Measurements from ENCODE around the gene TMEM80. TPM values are rescaled to one million over a fixed set of nuclear protein-coding genes. Genes with fewer than 3 reads are reported as not detected.

Gene TMEM80
- total RNA-seq, 4 donors from 2014 or later = 10.7 to 58.9 (median 44.5) TPM

DNA sequence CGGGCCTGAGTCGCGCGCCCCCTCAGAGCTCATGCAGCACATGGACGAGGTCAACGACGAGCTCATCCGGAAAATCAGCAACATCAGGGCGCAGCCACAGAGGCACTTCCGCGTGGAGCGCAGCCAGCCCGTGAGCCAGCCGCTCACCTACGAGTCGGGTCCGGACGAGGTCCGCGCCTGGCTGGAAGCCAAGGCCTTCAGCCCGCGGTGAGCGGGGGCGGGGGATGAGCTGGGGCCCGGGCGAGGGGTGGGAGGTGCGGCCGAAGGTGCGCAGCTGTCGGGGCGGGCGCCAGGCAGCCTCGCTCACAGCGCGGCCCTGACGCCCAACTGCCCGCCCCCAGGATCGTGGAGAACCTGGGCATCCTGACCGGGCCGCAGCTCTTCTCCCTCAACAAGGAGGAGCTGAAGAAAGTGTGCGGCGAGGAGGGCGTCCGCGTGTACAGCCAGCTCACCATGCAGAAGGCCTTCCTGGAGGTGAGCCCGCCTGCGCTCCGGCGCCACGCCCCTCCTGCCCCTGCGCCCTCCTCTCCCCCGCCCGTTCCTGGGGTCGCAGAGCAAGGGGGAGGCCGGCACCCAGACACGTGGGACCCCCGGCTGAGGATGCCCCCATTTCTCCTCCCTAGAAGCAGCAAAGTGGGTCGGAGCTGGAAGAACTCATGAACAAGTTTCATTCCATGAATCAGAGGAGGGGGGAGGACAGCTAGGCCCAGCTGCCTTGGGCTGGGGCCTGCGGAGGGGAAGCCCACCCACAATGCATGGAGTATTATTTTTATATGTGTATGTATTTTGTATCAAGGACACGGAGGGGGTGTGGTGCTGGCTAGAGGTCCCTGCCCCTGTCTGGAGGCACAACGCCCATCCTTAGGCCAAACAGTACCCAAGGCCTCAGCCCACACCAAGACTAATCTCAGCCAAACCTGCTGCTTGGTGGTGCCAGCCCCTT is 30.9 kb downstream of the TMEM80 start:
- Histone ChIP-seq H3K27ac (peak overlapping the region; percentile 57 to 78 (median 68)), H3K27me3 (peaks cover 0 to 5% of the 10 kb centered on the region in 2 donors), H3K36me3 (peaks cover 0 to 12% (median 0%) of the 10 kb centered on the region in 3 donors), H3K9me3 (no peaks in the 10 kb centered on the region), H3K4me1 (peaks cover 3 to 68% (median 25%) of the 10 kb centered on the region in 4 donors), H3K4me3 (peak overlapping the region; percentile 22 to 56 (median 42))
- DNase-seq = peak; percentile 65 to 85 (median 84)
- TF ChIP-seq POLR2A (IDR thresholded peaks at IDR 0.05) = no peak
- TF ChIP-seq, protein P1, sequence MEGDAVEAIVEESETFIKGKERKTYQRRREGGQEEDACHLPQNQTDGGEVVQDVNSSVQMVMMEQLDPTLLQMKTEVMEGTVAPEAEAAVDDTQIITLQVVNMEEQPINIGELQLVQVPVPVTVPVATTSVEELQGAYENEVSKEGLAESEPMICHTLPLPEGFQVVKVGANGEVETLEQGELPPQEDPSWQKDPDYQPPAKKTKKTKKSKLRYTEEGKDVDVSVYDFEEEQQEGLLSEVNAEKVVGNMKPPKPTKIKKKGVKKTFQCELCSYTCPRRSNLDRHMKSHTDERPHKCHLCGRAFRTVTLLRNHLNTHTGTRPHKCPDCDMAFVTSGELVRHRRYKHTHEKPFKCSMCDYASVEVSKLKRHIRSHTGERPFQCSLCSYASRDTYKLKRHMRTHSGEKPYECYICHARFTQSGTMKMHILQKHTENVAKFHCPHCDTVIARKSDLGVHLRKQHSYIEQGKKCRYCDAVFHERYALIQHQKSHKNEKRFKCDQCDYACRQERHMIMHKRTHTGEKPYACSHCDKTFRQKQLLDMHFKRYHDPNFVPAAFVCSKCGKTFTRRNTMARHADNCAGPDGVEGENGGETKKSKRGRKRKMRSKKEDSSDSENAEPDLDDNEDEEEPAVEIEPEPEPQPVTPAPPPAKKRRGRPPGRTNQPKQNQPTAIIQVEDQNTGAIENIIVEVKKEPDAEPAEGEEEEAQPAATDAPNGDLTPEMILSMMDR (IDR thresholded peaks at IDR 0.05) = no peak

DNA sequence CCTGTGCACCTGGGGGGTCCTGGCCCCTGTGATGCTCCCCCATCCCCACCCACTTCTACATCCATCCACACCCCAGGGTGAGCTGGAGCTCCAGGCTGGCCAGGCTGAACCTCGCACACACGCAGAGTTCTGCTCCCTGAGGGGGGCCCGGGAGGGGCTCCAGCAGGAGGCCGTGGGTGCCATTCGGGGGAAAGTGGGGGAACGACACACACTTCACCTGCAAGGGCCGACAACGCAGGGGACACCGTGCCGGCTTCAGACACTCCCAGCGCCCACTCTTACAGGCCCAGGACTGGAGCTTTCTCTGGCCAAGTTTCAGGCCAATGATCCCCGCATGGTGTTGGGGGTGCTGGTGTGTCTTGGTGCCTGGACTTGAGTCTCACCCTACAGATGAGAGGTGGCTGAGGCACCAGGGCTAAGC is 31.7 kb downstream of the TMEM80 start:
- no peak for TF ChIP-seq POLR2A (IDR thresholded peaks at IDR 0.05)
- TF ChIP-seq, protein P1 (IDR thresholded peaks at IDR 0.05) = no peak
- no peak for DNase-seq
- H3K4me3 ChIP-seq = no peak overlapping the region
- peaks cover 0 to 3% of the 10 kb centered on the region in 2 donors for H3K27me3 ChIP-seq
- H3K27ac ChIP-seq = peak overlapping the region in 1 of 4 donors; percentile 78
- peaks cover 3 to 61% (median 18%) of the 10 kb centered on the region in 4 donors for H3K4me1 ChIP-seq
- H3K36me3 ChIP-seq = peaks cover 0 to 12% (median 0%) of the 10 kb centered on the region in 3 donors
- no peaks in the 10 kb centered on the region for H3K9me3 ChIP-seq

DNA sequence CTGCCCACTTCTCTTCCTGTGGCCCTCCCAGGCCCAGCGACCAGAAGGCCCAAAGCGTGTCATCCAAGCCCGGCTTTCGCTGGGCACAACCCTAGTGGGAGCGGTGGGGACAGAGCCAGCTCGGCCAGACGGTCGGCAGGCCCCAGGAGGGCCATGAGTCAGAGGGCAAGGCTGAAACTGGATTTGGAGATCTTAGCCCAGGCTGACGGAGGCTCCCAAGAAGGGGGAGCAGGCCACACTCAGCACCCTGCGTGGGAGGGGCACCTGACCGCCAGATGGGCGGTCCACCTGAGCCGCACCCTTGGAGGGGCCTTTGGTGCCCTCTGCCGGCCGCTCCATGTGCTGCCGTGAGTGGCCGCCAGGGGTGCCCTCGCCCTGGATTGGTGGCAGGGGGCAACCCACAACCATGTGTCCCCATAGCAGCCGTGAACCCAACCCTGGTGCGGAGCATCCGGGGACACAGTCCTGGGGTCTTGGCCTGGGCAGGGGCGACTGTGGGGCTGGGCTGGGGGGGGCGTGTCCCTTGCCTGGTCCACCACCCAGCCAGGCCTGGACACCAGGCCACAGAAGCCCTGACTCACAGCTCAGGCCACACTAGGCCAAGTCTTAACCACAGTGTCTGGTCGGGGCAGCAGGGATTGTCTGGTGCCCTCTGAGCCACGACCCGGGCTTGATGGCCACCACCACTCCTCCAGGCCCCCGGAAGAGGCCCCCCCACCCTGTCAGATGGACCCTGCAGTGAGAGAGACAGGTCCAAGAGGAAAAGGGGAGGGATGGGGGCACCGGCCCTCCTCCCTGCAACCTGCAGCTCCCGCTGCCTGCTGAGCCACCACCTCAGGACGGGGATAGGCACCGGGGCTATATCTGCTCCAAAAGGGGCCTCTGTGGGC is 32.5 kb downstream of the TMEM80 start:
- peak overlapping the region in 1 of 4 donors; percentile 61 for H3K27ac ChIP-seq
- H3K9me3 ChIP-seq = no peaks in the 10 kb centered on the region
- no peaks in the 10 kb centered on the region for H3K27me3 ChIP-seq
- peaks cover 0 to 12% (median 0%) of the 10 kb centered on the region in 3 donors for H3K36me3 ChIP-seq
- TF ChIP-seq, protein P1 (IDR thresholded peaks at IDR 0.05) = peak; percentile 95 to 99 (median 99)
- TF ChIP-seq POLR2A (IDR thresholded peaks at IDR 0.05) = no peak
- peaks cover 3 to 52% (median 16%) of the 10 kb centered on the region in 4 donors for H3K4me1 ChIP-seq
- H3K4me3 ChIP-seq = no peak overlapping the region
- peak; percentile 84 to 93 (median 92) for DNase-seq

DNA sequence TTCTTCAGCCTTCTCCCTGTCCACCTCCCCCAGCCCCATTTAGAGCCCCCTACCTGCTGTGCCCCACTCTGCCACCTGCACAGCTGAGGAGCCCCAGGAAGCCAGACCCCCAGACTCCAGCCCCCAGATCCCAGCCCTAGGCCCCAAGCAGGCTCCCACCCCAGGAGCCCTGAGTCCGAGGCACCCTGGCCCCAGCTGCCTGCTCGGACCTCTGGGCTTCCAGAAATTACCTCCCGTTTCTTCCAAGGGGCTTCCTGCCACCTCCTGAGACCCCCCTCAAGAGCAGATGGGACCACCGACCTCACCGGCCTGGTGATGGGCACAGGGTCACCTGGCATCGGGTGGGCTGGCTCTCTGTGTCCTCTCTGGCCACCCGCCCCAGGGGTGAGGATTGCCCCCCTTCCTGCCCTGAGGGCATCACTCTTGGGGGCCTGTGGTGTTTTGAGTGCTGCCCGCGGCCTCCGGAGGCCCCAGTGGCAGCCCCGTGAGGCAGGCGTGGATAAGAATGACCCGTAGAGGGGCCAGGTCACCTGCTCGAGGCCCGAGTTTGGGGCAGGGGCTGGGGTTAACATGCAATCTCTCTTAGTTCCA is 33.4 kb downstream of the TMEM80 start:
- H3K27ac ChIP-seq = peak overlapping the region in 1 of 4 donors; percentile 61

More for the DNA sequence above, 33.4 kb downstream of the TMEM80 start:
- Histone ChIP-seq H3K4me1 (peaks cover 3 to 44% (median 16%) of the 10 kb centered on the region in 4 donors), H3K36me3 (peaks cover 0 to 11% (median 0%) of the 10 kb centered on the region in 3 donors), H3K4me3 (no peak overlapping the region), H3K27me3 (no peaks in the 10 kb centered on the region), H3K9me3 (no peaks in the 10 kb centered on the region)
- no peak for DNase-seq
- TF ChIP-seq, protein P1 (IDR thresholded peaks at IDR 0.05) = no peak
- no peak for TF ChIP-seq POLR2A (IDR thresholded peaks at IDR 0.05)

Data from Peyer's patch (tissue), 4 donors.